Upper lobe of left lung (tissue), 4 donors: ENCODE data around the gene ASPDH.

ENCODE experiments used
- EP300 ChIP-seq, 4 donors: sonication (generic); formaldehyde crosslinking; IDR thresholded peaks; one replicate each; pipeline ENCODE4 v1.5.1; 2017; ENCODE audit warnings: antibody characterized with exemption in 4 of 4, control low read depth in 2 of 4
- POLR2A ChIP-seq, 4 donors: fragments of 450-650 bp; IDR thresholded peaks; one replicate each; pipeline ENCODE4 v1.5.1; 2016 to 2017; ENCODE audit warnings: antibody characterized with exemption in 4 of 4, mild to moderate bottlenecking in 2 of 4
- POLR2AphosphoS5 ChIP-seq, 2 donors: sonication (generic); formaldehyde crosslinking; IDR thresholded peaks; one replicate each; pipeline ENCODE4 v1.5.1; 2017; ENCODE audit warnings: antibody characterized with exemption in 2 of 2
- TF ChIP-seq, protein P1 (sequence below), 6 experiments: fragments of 450-650 bp in 4 of 6; fragments of 200-600 bp in 2 of 6; sonication (generic) in 2 of 6; IDR thresholded peaks; one replicate each; pipeline ENCODE4 v1.5.1; 2016 to 2019; ENCODE audit warnings: antibody characterized with exemption in 6 of 6

DNA sequence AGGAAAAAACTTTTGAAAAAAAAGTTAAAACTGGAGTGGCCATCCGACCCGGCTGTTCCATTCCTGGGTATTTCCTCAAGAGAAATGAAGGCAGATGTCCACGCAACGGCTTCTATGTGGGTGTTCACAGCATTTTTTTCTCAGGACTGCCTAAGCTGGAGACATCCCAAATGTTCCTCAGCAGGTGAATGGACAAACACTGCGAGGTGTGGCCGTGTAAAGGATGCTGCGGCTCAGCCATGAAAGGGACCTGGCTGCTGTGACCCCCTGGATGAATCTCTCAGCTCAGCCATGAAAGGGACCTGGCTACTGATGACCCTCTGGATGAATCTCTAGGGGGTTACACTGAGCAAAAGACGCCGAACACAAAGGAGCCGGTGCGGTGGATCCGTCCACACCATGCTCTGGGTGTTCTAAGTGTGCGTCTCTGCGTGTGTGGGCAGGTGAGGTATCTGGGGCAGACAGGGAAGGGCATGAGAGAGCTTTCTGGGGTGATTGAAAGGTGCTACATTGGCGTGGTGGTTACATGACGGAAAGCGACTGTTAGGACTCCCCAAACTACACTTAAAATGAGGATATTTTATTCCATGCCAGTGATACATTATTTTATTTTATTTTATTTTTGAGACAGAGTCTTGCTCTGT, 7.2 kb upstream of the ASPDH start:
- TF ChIP-seq, protein P1, sequence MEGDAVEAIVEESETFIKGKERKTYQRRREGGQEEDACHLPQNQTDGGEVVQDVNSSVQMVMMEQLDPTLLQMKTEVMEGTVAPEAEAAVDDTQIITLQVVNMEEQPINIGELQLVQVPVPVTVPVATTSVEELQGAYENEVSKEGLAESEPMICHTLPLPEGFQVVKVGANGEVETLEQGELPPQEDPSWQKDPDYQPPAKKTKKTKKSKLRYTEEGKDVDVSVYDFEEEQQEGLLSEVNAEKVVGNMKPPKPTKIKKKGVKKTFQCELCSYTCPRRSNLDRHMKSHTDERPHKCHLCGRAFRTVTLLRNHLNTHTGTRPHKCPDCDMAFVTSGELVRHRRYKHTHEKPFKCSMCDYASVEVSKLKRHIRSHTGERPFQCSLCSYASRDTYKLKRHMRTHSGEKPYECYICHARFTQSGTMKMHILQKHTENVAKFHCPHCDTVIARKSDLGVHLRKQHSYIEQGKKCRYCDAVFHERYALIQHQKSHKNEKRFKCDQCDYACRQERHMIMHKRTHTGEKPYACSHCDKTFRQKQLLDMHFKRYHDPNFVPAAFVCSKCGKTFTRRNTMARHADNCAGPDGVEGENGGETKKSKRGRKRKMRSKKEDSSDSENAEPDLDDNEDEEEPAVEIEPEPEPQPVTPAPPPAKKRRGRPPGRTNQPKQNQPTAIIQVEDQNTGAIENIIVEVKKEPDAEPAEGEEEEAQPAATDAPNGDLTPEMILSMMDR (IDR thresholded peaks at IDR 0.05) = no peak
- TF ChIP-seq POLR2A (IDR thresholded peaks at IDR 0.05) (no peak), POLR2AphosphoS5 (IDR thresholded peaks at IDR 0.05) (no peak), EP300 (IDR thresholded peaks at IDR 0.05) (no peak)
